COLO668 (cell line): ENCODE results near the gene DMD.

Experiments
- DNase-seq: peaks from one replicate; lab custom pipeline; 2025; ENCODE audit not compliant: unreplicated experiment; lab: John Stamatoyannopoulos, UW

Gene DMD

GRCh38 chrX:31212856-31213748 is 1998.2 kb downstream of the DMD start:
- no peak for DNase-seq

- DNase-seq, result no peak
Observed at GRCh38 chrX:31209005-31209628, 2002.2 kb downstream of the DMD start.

DNA sequence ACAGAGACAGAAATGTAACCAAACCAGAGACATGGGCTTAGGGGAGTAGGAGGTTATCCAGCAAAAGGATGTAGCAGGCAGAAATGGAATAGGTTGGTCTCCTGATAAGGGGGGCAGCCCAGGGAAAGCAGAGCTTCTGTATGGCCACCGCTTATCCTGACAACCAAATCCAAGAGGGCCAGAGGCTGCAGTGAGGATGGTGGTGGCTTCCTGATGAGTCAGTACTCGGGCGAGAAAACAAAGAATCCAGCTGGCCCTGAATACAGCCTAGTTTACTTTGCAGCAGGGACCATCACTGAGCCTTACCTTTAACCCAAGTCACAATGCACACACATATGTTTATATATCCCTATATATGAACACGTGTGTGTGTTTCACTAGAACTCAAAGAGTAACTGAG is 2009.8 kb downstream of the DMD start:
- no peak for DNase-seq

- DNase-seq, result no peak
Observed at GRCh38 chrX:31200430-31200829, 2010.9 kb downstream of the DMD start.

DNA sequence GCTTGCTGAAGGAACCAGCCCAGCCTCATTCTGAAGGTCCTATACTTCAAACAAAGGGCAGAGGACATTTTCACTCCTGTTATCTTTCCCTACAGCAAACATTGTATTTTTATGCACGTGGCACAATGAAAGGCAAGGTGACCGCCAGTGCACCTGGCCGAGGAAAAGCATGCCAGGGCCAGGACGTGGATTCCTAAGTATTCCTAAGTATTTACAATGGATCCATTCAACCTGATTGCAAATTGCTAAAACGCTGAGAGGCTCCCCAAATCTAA is 2011.6 kb downstream of the DMD start:
- no peak for DNase-seq

GRCh38 chrX:31199056-31199839 is 2012.1 kb downstream of the DMD start:
- DNase-seq, result no peak

DNA sequence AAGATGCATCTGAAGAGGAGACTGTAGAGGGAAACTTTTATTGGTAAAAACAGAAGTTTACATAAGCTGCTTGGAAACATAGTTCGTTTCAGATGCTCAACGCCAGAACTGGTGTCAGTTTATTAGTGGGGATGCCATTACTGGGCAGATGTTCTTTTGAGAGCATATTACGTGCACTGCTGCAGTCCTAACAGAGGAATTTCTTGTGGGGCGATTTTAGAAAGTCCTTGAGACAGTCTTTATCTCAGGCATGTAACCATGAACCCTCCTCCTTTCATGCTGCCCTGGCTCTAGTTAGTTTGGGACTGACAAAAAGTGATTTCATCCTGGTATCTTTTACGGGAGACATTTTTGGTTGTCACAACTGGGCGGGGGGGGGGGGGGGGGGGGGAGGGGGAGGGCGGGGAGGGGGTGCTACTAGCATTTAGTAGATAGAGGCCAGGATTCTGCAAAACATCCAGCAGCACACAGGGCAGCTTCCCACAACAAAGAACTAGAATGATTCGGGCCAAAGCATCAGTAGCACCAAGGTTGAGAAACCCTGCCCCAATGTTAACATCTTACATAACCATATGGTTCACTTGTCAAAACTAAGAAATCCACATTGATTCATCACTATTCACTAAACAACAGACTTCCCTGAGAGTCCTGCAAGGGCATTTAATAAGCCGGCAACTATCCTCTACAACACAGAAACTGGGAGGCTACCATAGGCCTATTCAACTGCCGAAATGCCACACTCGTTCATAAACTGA is 2021.0 kb downstream of the DMD start:
- no peak for DNase-seq

- no peak for DNase-seq
Observed at GRCh38 chrX:31186693-31187338, 2024.5 kb downstream of the DMD start.

GRCh38 chrX:31185884-31186283 is 2025.5 kb downstream of the DMD start:
- DNase-seq, result no peak

DNA sequence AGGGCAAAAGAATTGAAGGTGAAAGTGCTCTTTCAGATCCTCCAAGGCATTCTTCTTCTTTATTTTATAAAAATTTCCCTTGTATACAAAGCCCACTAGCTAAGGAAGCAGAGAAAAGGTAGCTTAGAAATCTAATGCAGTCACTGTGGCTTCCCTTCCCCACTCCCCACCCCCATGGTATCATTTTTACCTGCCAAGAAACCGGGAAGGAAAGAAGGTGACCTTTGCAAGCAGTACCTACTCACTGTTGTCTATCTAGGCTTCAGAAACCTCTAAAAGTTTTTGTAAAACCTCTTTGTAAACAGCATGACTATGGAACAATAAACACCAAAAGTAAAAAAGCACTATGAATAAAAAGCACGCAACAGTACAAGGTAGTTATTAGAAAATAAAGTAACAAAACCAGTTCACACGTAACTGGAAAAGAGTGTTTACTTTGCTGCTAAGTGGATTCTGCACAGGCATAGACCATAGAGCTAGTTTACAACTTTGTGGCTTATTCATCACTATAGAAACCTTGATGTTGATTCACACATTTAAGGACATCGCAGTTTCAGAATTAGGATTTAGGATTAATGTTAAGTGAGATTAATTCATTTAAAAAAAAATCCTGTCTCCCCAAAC is 2029.9 kb downstream of the DMD start:
- DNase-seq, result no peak

- DNase-seq, result no peak
Observed at GRCh38 chrX:31179203-31179602, 2032.1 kb downstream of the DMD start.

DNA sequence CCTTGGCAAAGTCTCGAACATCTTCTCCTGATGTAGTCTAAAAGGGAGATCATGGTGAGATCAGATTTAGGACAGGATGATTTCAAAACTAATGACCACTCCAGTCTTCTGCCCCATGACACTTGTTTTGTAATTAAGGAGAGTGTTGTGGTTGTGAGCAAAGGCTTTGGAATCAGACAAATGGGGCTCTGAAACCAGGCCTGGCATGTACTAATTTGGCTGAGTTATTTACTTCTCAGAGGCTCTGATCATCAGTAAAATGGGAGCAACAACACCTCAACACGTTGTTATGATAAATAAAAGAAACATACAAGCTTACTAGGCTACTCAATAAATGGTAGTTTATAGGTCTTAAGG is 2032.6 kb downstream of the DMD start:
- DNase-seq, result no peak

GRCh38 chrX:31178064-31178768 is 2033.1 kb downstream of the DMD start:
- no peak for DNase-seq

DNA sequence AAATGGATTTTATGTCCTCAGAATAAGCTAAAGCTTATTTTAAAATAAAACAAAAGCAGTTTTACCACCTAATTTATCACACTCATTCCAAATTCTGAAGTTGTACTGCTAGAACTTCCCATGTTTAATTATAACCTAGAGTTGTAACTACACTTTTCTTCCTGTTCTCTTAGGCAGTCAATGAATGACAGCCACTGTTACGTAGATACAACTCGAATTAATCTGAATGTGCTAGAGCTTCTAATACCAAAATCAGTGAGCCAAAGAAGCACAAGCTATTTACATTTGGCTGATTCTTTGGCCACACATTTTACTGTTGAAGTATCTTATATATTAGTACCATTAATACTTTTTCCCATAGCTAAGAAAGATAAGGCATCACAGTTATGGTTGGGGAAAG is 2040.6 kb downstream of the DMD start:
- no peak for DNase-seq

DNA sequence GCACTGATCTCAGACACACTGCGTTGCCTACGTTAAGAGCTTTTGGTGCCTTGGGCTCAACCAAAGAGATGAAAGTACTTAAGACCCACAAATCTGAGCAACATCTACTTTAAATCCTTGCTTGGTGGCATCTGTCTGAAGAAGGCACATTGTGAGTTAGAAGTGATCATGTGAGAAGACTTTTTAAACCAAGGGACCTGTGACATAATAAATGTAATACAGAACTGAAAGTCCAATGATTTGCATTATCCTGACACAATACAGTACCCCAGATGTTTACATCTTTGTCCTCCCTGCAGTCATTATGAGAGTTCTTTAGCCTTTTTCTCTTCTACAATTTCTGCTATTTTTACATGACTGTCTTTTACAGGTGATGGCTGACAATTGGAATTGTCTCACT is 2042.8 kb downstream of the DMD start:
- no peak for DNase-seq

DNA sequence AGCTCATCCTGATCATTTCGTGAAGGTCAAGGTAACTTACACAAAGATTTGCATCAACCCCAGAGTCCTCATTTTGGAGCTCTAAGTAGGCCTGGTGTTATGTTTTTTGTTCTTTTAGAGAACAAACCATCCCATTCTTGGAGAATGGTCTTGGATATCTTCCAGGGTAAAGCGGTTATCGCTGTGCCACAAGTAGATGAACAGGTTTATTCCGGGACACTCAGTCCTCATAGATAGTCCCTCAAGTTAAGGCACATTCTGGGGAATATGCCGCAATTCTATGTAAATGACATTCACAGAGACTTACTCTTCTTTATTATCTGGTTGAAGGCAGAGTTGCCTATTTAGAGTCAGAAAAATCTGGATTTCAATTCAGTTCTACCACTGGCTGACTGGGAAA is 2044.5 kb downstream of the DMD start:
- no peak for DNase-seq

DNA sequence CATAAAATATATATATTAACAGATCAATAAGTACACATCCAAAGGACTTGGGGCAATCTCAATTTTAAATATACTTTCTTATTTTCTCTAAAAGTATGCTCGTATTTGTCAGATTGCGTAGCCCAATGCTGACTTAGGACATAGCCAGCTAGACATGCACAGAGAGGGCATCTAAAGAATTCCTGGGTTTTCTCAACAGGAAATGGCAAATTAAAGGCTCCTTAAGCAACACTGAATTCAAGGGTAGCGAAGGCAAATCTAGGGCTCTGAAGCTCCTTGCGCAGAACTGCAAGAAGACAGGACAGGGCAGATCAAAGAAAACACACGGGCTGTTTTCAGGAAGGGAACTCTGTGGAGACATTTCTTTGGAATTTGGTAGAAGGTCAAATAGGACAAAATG is 2044.9 kb downstream of the DMD start:
- no peak for DNase-seq

- no peak for DNase-seq
Observed at GRCh38 chrX:31165241-31166035, 2045.9 kb downstream of the DMD start.

DNA sequence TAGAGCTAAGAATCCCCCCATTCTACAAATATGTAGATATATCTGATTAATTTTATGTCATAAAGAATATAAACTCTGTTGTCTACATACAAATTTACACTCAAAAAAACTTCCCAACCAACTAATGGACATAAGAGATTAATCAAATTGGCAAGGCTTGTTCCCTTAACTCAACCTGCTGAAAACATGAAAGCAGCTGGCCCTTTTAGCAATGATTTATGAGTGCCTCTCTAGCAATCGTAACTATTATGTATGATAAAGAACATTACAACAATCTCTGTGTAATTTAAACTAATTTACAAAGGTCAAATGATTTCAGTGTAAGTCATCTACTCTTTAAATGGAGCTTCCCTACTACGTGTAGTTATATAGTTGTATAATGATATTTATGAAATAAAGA is 2056.4 kb downstream of the DMD start:
- no peak for DNase-seq
